ENCODE data around the gene POU6F2.

- TF ChIP-seq POLR2A (IDR thresholded peaks at IDR 0.05): no peak
- TF ChIP-seq, protein P1, sequence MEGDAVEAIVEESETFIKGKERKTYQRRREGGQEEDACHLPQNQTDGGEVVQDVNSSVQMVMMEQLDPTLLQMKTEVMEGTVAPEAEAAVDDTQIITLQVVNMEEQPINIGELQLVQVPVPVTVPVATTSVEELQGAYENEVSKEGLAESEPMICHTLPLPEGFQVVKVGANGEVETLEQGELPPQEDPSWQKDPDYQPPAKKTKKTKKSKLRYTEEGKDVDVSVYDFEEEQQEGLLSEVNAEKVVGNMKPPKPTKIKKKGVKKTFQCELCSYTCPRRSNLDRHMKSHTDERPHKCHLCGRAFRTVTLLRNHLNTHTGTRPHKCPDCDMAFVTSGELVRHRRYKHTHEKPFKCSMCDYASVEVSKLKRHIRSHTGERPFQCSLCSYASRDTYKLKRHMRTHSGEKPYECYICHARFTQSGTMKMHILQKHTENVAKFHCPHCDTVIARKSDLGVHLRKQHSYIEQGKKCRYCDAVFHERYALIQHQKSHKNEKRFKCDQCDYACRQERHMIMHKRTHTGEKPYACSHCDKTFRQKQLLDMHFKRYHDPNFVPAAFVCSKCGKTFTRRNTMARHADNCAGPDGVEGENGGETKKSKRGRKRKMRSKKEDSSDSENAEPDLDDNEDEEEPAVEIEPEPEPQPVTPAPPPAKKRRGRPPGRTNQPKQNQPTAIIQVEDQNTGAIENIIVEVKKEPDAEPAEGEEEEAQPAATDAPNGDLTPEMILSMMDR (IDR thresholded peaks at IDR 0.05): no peak
Measured at GRCh38 chr7:39202041-39202440, 224.3 kb downstream of the POU6F2 start.
